Measurements from ENCODE around the gene LRRC4C. TPM values are rescaled to one million over a fixed set of nuclear protein-coding genes. Genes with fewer than 3 reads are reported as not detected.

Gene LRRC4C
- total RNA-seq, 6 experiments from 2014 or later, result not detected

GRCh38 chr11:40380835-40381234 is 1078.6 kb downstream of the LRRC4C start:
- no peak for TF ChIP-seq CTCF (IDR thresholded peaks at IDR 0.05)
- Mint-ChIP-seq H3K9me3 (no peaks in the 10 kb centered on the region), H3K27me3 (ENCODE audit: insufficient read depth) (peaks cover 1% of the 10 kb centered on the region; the same call in 1 of the 2 replicates), H3K36me3 (ENCODE audit: low read depth) (no peaks in the 10 kb centered on the region), H3K4me3 (no peak overlapping the region), H3K4me1 (ENCODE audit: low read depth) (peaks cover 9% of the 10 kb centered on the region), H3K27ac (no peak overlapping the region)
- no peak for DNase-seq

- H3K27me3 Mint-ChIP-seq (ENCODE audit: insufficient read depth), result peaks cover 1% of the 10 kb centered on the region; the same call in 1 of the 2 replicates
- no peak for DNase-seq
- no peaks in the 10 kb centered on the region for H3K4me1 Mint-ChIP-seq (ENCODE audit: low read depth)
- H3K9me3 Mint-ChIP-seq, result no peaks in the 10 kb centered on the region
- no peaks in the 10 kb centered on the region for H3K36me3 Mint-ChIP-seq (ENCODE audit: low read depth)
- H3K27ac Mint-ChIP-seq, result no peak overlapping the region
- TF ChIP-seq CTCF (IDR thresholded peaks at IDR 0.05), result no peak
- H3K4me3 Mint-ChIP-seq, result no peak overlapping the region
Measured at GRCh38 chr11:40376331-40376730, 1083.1 kb downstream of the LRRC4C start.

GRCh38 chr11:40370821-40371616 is 1088.4 kb downstream of the LRRC4C start:
- no peak for DNase-seq
- H3K4me3 Mint-ChIP-seq, result no peak overlapping the region
- H3K36me3 Mint-ChIP-seq (ENCODE audit: low read depth), result no peaks in the 10 kb centered on the region
- H3K27me3 Mint-ChIP-seq (ENCODE audit: insufficient read depth), result no peaks in the 10 kb centered on the region
- TF ChIP-seq CTCF (IDR thresholded peaks at IDR 0.05), result no peak
- H3K9me3 Mint-ChIP-seq, result no peaks in the 10 kb centered on the region
- H3K27ac Mint-ChIP-seq, result no peak overlapping the region
- no peaks in the 10 kb centered on the region for H3K4me1 Mint-ChIP-seq (ENCODE audit: low read depth)

- H3K36me3 Mint-ChIP-seq (ENCODE audit: low read depth), result no peaks in the 10 kb centered on the region
- H3K9me3 Mint-ChIP-seq, result no peaks in the 10 kb centered on the region
- H3K4me3 Mint-ChIP-seq, result no peak overlapping the region
- peaks cover 7% of the 10 kb centered on the region; the same call in 1 of the 2 replicates for H3K27me3 Mint-ChIP-seq (ENCODE audit: insufficient read depth)
- H3K4me1 Mint-ChIP-seq (ENCODE audit: low read depth), result no peaks in the 10 kb centered on the region
- no peak overlapping the region for H3K27ac Mint-ChIP-seq
- DNase-seq, result no peak
- TF ChIP-seq CTCF (IDR thresholded peaks at IDR 0.05), result no peak
Measured at GRCh38 chr11:40360206-40360798, 1099.2 kb downstream of the LRRC4C start.

- no peak for TF ChIP-seq CTCF (IDR thresholded peaks at IDR 0.05)
- no peaks in the 10 kb centered on the region for H3K36me3 Mint-ChIP-seq (ENCODE audit: low read depth)
- no peak overlapping the region for H3K4me3 Mint-ChIP-seq
- H3K27me3 Mint-ChIP-seq (ENCODE audit: insufficient read depth), result no peaks in the 10 kb centered on the region; the same call in none of the 2 replicates
- peaks cover 11% of the 10 kb centered on the region; the same call in 1 of the 2 replicates for H3K4me1 Mint-ChIP-seq (ENCODE audit: low read depth)
- H3K27ac Mint-ChIP-seq, result no peak overlapping the region
- H3K9me3 Mint-ChIP-seq, result no peaks in the 10 kb centered on the region
- no peak for DNase-seq
Measured at GRCh38 chr11:40354121-40354520, 1105.3 kb downstream of the LRRC4C start.
